HCT116 (cell line): ENCODE results near the gene ZNF536.

Experiments used
- CEBPB ChIP-seq: IDR thresholded peaks from 2 replicates; pipeline ENCODE4 v1.6.1; 2012; ENCODE audit warnings: low read depth
- CTCF ChIP-seq, 3 experiments: fragments of 200-600 bp in 1 of 3; sonication (generic) in 1 of 3; IDR thresholded peaks in 2 of 3; conservative IDR thresholded peaks in 1 of 3; 2 replicates each; pipeline ENCODE4 v1.5.1; 2012 to 2017; ENCODE audit warnings: low read depth in 2 of 3, low read length in 2 of 3, antibody characterized with exemption in 1 of 3, borderline replicate concordance in 1 of 3, control low read depth in 1 of 3, mild to moderate bottlenecking in 1 of 3, mixed read lengths in 1 of 3, mixed run types in 1 of 3, moderate library complexity in 1 of 3; ENCODE audit not compliant: insufficient read depth in 1 of 3
- EZH2 ChIP-seq: fragments of 200-600 bp; sonication (generic); IDR thresholded peaks from 2 replicates; pipeline ENCODE4 v1.6.1; 2017; ENCODE audit warnings: antibody characterized with exemption, mixed run types
- JUND ChIP-seq: IDR thresholded peaks from 2 replicates; pipeline ENCODE4 v1.6.1; 2012
- POLR2A ChIP-seq: IDR thresholded peaks from 2 replicates; pipeline ENCODE4 v1.7.0; 2011; ENCODE audit warnings: borderline replicate concordance; ENCODE audit not compliant: insufficient read depth, insufficient read length; ENCODE audit errors: extremely low read depth
- POLR2AphosphoS5 ChIP-seq: IDR thresholded peaks from 2 replicates; pipeline ENCODE4 v1.6.1; 2011; ENCODE audit warnings: mild to moderate bottlenecking, low read depth, low read length, moderate library complexity
- ZFX ChIP-seq: fragments of 450-650 bp; IDR thresholded peaks from 2 replicates; pipeline ENCODE4 v1.6.1; 2017
- TF ChIP-seq, protein P1 (sequence below): IDR thresholded peaks from 2 replicates; pipeline ENCODE4 v1.6.1; 2012
- TF ChIP-seq, protein P2 (sequence below): IDR thresholded peaks from 2 replicates; pipeline ENCODE4 v1.6.1; 2012

DNA sequence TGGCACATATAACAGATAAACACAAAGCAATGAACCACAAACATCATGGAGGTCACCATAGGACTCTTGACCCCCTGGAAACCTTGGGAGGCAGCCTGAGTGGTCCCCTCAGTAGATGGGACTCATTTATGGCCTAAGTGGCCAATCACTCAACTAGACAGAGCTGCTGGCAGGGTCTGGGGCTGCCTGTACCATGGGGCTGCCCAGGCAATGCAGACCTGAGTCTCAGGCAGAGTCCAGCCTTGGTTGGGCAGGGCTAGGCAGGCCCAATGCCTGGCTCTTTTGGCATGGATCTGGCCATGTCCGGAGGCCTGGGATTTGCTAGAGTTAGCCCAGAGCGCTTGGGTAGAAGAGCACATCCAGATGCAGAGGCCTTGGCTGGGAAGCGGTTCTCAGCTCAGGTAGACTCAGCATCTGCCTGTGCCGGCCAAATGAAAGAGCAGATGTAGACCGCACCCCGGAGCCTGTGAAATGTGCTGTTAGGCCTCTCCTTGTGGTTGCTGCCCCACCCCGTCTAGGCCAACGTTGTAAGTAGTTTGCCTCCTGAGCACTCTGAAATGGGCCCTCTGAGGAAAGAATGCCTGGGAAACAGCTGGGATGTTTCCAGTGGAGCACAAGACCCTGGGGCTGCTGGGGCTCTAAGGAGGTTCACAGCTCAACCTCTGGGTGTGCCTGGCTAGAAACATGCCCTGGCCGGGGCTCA, 171.2 kb downstream of the ZNF536 start:
- TF ChIP-seq JUND (no peak), EZH2 (no peak), CTCF (IDR thresholded peaks at IDR 0.05 in 2 of 3, conservative IDR thresholded peaks at IDR 0.05 in 1 of 3; ENCODE audit: borderline replicate concordance in 1 of 3, insufficient read depth in 1 of 3, low read depth in 2 of 3, low read length in 2 of 3) (no peak), POLR2AphosphoS5 (no peak), CEBPB (no peak), ZFX (no peak), POLR2A (no peak)
- TF ChIP-seq, protein P1, sequence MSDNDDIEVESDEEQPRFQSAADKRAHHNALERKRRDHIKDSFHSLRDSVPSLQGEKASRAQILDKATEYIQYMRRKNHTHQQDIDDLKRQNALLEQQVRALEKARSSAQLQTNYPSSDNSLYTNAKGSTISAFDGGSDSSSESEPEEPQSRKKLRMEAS, result no peak
- TF ChIP-seq, protein P2, sequence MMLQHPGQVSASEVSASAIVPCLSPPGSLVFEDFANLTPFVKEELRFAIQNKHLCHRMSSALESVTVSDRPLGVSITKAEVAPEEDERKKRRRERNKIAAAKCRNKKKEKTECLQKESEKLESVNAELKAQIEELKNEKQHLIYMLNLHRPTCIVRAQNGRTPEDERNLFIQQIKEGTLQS, result no peak
